Endothelial cell (in vitro differentiated cells): ENCODE results near the gene CHCHD3. TPM values are rescaled to one million over a fixed set of nuclear protein-coding genes. Genes with fewer than 3 reads are reported as not detected.
A peak's percentile ranks its signal among the peaks of the same experiment; 100 is the strongest.

Experiments
- DNase-seq: peaks from one replicate; pipeline ENCODE4 v3.0.0; 2021; ENCODE audit warnings: low spot score
- H3K27ac Mint-ChIP-seq: one replicate; pipeline ENCODE4 v1.8.0; 2021; ENCODE audit warnings: mixed read lengths, inconsistent platforms; ENCODE audit not compliant: unreplicated experiment
- H3K27me3 Mint-ChIP-seq: one replicate; pipeline ENCODE4 v1.8.0; 2021; ENCODE audit warnings: mild to moderate bottlenecking, moderate library complexity, mixed read lengths, inconsistent platforms; ENCODE audit not compliant: unreplicated experiment
- H3K36me3 Mint-ChIP-seq: one replicate; pipeline ENCODE4 v1.8.0; 2021; ENCODE audit warnings: mild to moderate bottlenecking, low read depth, mixed read lengths, inconsistent platforms; ENCODE audit not compliant: unreplicated experiment
- H3K4me1 Mint-ChIP-seq: one replicate; pipeline ENCODE4 v1.8.0; 2021; ENCODE audit warnings: mild to moderate bottlenecking, mixed read lengths, inconsistent platforms; ENCODE audit not compliant: unreplicated experiment
- H3K4me3 Mint-ChIP-seq: one replicate; pipeline ENCODE4 v1.8.0; 2021; ENCODE audit warnings: mild to moderate bottlenecking, mixed read lengths, inconsistent platforms; ENCODE audit not compliant: unreplicated experiment
- H3K9me3 Mint-ChIP-seq: one replicate; pipeline ENCODE4 v1.8.0; 2021; ENCODE audit warnings: mixed read lengths, inconsistent platforms; ENCODE audit not compliant: unreplicated experiment
- CTCF ChIP-seq: fragments of 200-600 bp; sonication (generic); IDR thresholded peaks from one replicate; pipeline ENCODE4 v1.5.0; 2021; ENCODE audit warnings: antibody characterized with exemption; ENCODE audit not compliant: unreplicated experiment
- total RNA-seq: library from RNA; stranded (reverse); fragmentation: NEBNext Ultra II Directional; extraction: Animal tissue kit (Norgen Biotek cat#: 25700); gene quantifications from one replicate; pipeline ENCODE4 v1.2.1, GENCODE V29; 2021; ENCODE audit not compliant: unreplicated experiment

The CHCHD3 gene
- total RNA-seq, 1 donor from 2014 or later: 55.6 TPM

- H3K9me3 Mint-ChIP-seq: no peaks in the 10 kb centered on the region
- H3K4me3 Mint-ChIP-seq: no peak overlapping the region
- no peak for TF ChIP-seq CTCF
- H3K27me3 Mint-ChIP-seq: peaks cover 7% of the 10 kb centered on the region
- peak; percentile 5 for DNase-seq
- no peaks in the 10 kb centered on the region for H3K36me3 Mint-ChIP-seq
- peaks cover 23% of the 10 kb centered on the region for H3K4me1 Mint-ChIP-seq
- peak overlapping the region; percentile 96 for H3K27ac Mint-ChIP-seq
These were observed 216.3 kb downstream of the CHCHD3 start for GRCh38 chr7:132865366-132866143.

GRCh38 chr7:132861940-132862554, 219.8 kb downstream of the CHCHD3 start:
- Mint-ChIP-seq H3K27me3 (peaks cover 5% of the 10 kb centered on the region), H3K4me3 (no peak overlapping the region), H3K27ac (no peak overlapping the region), H3K4me1 (peaks cover 23% of the 10 kb centered on the region), H3K9me3 (no peaks in the 10 kb centered on the region), H3K36me3 (no peaks in the 10 kb centered on the region)
- TF ChIP-seq CTCF: no peak
- DNase-seq: no peak

GRCh38 chr7:132861424-132861823, 220.5 kb downstream of the CHCHD3 start:
- H3K27ac Mint-ChIP-seq: no peak overlapping the region
- H3K4me3 Mint-ChIP-seq: no peak overlapping the region
- DNase-seq: no peak
- no peaks in the 10 kb centered on the region for H3K36me3 Mint-ChIP-seq
- H3K27me3 Mint-ChIP-seq: peaks cover 5% of the 10 kb centered on the region
- no peak for TF ChIP-seq CTCF
- peaks cover 20% of the 10 kb centered on the region for H3K4me1 Mint-ChIP-seq
- H3K9me3 Mint-ChIP-seq: no peaks in the 10 kb centered on the region

- no peak for DNase-seq
- peaks cover 3% of the 10 kb centered on the region for H3K27me3 Mint-ChIP-seq
- H3K4me3 Mint-ChIP-seq: no peak overlapping the region
- no peak overlapping the region for H3K27ac Mint-ChIP-seq
- no peak for TF ChIP-seq CTCF
- no peaks in the 10 kb centered on the region for H3K9me3 Mint-ChIP-seq
- H3K36me3 Mint-ChIP-seq: no peaks in the 10 kb centered on the region
- H3K4me1 Mint-ChIP-seq: peaks cover 2% of the 10 kb centered on the region
These were observed 222.7 kb downstream of the CHCHD3 start for GRCh38 chr7:132859199-132859598.

- no peak overlapping the region for H3K27ac Mint-ChIP-seq
- H3K4me3 Mint-ChIP-seq: no peak overlapping the region
- H3K9me3 Mint-ChIP-seq: no peaks in the 10 kb centered on the region
- no peaks in the 10 kb centered on the region for H3K36me3 Mint-ChIP-seq
- no peak for DNase-seq
- peaks cover 2% of the 10 kb centered on the region for H3K4me1 Mint-ChIP-seq
- H3K27me3 Mint-ChIP-seq: peaks cover 3% of the 10 kb centered on the region
- no peak for TF ChIP-seq CTCF
These were observed 223.1 kb downstream of the CHCHD3 start for GRCh38 chr7:132858760-132859159.
